ENCODE measurements around the gene TRMU.
"Not testable (repeated sequence)": the region's sequence is repeated elsewhere in the genome, so short reads cannot be mapped to it uniquely, and the experiment has no call there.

The TRMU gene

DNA sequence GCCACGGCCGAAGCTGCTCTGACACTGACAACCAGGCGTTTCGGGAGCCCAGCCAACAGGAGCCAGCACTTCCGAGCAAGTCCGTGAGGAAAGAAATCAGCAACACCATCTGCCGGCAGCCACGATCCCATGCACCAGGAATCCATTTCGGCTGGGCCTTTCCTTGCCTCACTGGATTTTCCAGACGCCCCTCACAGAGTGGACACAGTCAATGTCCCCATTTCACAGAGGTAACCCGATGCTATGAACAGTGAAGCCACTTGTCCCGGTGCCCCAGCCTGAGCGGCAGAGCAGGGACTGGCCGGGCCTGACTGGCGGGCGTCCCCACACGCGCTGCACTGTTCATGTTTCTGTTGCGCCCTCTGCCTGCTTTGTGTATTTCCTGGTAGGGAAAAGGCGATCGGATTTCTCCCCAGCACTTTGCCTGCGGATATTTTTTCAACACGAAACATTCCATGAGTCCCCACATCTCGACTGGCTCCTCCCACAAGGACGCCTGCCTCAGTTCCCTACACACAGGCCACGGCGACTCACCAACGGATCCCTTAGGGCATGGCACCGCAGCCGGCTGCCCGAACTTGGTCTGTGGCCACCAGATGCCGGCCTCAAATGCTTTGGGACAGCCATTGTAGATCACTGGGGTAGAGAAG lies 55.3 kb downstream of the TRMU start:
- DNase-seq = peak; percentile 58

DNA sequence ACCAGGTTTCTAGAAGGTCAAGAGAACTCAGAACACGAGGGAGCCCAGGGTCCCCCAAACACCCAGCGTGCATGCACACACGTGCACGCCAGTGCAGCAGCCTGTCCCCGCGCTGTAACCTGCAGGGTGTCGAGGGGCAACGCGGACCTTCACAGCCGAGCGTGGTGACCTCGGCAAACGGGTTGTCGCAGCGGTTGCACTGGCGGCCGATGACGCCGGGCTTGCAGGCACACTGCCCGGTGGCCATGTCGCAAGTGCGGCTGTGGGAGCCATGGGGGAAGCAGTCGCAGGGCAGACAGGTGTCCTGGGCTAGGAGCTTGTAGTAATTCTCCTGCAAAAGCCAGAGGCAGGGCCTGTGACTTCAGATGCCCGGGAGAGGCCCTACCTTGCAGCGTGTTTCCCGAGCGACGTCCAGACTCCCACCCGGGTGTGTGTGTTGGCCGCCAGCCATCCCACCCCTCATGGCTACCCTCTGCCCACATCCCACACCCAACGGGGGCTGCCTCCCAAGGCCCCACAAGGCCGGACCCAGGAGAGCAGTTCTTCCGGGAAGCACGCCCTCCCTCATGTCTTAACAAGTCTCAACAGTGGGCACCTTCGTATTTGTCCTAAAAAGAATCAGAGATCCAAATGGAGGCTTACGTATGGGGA lies 56.1 kb downstream of the TRMU start:
- no peak for DNase-seq

DNA sequence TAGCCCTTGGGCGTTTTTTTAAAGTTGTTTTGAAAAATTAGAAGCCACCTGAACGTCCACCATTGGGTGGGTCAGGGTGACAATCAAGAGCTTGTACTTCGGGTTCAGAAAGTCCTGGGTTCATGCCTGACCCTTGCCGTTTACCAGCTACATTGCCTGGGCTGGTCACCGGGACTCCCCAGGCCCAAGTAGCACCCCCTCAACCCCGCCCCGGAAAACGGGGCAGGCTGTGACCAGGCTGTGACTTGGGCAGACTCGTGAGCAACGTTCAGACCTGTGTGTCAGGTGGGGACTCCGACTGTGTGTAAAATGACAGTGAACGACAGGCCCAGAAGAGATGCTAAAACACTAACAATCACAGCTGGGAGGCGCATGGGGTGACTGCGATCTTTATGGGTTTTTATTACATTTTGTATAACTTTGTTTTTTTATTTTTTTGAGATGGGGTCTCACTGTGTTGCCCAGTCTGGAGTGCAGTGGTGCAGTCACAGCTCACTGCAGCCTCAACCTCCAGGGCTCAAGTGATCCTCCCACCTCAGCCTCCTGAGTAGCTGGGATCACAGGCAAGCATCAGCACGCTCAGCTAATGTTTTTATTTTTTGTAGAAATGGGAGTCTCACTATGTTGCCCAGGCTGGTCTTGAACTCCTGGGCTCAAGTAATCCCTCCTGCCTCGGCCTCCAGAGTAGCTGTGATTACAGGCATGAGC lies 56.8 kb downstream of the TRMU start:
- no peak for DNase-seq

GRCh38 chr22:46393873-46394272 lies 58.4 kb downstream of the TRMU start:
- no peak for DNase-seq

- DNase-seq = no peak
Observed at GRCh38 chr22:46394622-46395021, 59.1 kb downstream of the TRMU start.

DNA sequence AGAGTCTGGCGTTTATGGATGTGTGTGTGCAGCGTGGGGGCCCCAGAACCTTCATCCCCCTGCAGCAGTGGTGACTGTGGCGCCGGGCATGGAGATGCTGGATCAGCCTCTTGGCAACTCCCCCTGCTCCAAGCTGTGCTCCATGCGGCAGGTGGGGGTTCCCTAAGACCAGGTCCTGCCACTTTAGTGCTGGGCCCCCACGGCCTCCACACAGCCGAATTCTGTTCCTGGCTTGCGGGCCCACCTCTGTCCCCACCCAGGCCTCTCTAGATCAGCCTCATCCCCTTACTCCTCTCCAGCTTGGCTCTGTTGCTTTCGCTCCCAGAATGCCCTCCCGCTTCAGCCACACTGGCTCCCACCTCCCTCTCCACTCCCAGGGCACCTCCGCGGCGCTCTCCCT lies 59.6 kb downstream of the TRMU start:
- DNase-seq = no peak

DNA sequence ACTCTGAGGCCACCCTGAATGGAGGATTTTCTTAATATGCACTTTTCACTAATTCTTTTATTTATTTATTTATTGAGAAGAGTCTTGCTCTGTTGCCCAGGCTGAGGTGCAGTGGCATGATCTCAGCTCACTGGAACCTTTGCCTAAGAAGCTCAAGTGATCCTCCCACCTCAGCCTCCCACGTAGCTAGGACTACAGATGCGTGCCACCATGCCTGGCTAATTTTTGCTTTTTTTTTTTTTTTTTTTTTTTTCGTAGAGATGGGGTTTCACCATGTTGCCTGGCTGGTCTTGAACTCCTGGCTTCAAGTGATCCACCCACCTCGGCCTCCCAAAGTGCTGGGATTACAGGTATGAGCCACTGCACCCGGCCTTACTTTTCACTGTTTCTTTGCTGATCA lies 61.5 kb downstream of the TRMU start:
- not testable (repeated sequence) for DNase-seq

GRCh38 chr22:46397514-46397913 lies 62.0 kb downstream of the TRMU start:
- DNase-seq = no peak

DNA sequence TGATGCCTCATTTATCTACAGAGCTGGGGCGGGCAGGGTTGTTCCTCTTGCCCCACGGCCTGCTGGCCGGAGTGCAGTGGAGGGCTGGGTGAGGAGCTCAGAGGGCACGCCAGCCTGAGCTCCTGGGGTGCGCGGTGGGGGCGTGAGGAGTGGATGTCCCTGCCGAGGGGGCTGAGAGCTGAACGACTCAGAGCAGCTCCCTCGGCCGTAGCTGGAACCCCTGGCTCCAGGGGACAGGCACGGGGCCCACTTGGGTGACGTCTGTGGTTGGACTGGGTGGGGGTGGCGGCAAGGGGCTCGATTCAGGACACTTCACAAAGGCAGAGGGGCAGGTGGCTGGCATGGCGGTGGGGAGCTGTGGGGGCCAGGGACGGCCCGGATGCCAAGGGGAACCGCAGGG lies 62.4 kb downstream of the TRMU start:
- no peak for DNase-seq

- no peak for DNase-seq
Observed at GRCh38 chr22:46399251-46400024, 63.9 kb downstream of the TRMU start.

GRCh38 chr22:46401370-46401769 lies 65.9 kb downstream of the TRMU start:
- DNase-seq = no peak

- DNase-seq = no peak
Observed at GRCh38 chr22:46402505-46402904, 67.0 kb downstream of the TRMU start.

DNA sequence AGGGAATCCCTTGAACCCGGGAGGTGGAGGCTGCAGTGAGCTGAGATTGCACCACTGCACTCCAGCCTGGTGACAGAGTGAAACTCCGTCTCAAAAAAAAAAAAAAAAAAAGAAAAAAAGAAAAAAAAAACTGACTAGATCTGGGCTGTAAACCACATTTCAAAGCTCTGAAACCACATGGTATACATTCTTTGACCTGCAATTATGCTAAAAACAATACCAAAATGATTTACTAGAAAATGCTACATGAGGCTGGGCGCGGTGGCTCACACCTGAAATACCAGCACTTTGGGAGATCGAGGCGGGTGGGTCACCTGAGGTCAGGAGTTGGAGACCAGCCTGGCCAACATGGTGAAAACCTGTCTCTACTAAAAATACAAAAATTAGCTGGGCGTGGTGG lies 68.4 kb downstream of the TRMU start:
- not testable (repeated sequence) for DNase-seq

DNA sequence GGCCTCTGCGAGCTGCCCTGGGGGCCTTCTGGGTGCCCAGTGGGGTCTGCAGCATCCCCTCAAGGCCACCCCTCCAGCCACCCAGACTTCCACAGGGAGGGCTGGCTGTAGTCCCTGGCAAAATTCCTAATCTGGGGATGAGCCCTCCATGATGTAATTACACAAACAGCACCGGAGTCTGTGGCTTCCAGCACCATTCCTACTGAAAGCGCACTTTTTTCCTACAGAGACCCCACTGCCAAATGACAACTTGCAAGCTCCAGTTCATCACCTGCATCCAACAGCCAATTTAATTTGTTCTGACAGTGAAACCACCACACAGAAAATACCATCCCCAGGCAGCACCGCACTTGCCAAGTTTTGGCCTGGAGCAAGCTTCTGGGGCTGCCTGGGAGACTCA lies 70.4 kb downstream of the TRMU start:
- DNase-seq = no peak

DNA sequence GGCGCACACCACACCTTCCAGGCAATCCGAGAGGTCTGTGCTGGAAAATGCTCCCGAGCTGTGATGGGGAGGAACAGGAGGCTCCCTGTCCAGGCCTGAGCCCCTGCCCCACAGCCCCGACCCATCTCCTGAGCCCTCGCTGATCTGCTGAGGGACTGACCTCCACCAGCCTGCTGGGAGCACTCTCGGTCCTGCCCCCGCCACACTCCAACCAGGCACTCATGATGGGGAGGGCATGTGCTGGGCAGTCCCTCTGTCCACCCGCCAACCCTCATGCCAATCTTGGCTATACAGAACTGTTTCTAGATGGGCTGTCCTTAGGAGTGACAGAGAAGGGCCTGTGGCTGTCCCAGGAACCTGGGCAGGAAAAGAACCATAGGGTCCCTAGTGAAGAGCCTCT lies 70.8 kb downstream of the TRMU start:
- DNase-seq = no peak

DNA sequence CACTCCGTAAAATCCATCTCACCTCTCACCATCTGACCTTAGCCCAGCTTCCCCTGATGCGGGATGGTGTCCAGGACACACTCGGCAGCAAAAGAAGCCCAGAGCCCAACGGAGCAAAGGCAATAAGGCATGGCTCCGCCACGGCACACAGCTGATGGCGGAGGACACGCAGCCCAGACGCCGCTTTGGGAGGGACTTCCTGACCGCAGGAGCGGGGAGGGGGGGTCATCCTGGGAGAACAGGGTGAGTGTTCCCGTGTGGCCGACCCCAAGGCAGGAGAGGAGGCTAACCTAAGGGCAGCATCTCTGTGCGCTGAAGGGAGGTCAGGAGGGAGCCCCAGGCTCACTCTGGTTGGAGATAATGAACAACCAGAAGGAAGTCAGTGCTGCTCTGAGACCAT lies 71.3 kb downstream of the TRMU start:
- DNase-seq = no peak

All from DMS 273 treated with DMSO at 0.1 percent for 48 hours (cell line).